Lung (tissue), 12 donors: ENCODE results near the gene HSPA6. TPM values are rescaled to one million over a fixed set of nuclear protein-coding genes. Genes with fewer than 3 reads are reported as not detected.

Experiments used
- ATAC-seq: fragments of 200-7000 bp; cut with Tn5 transposase; one replicate; pipeline ENCODE4 v1.9.1; 2020; ENCODE audit warnings: moderate number of reproducible peaks; ENCODE audit not compliant: insufficient read depth, low FRiP score
- DNase-seq, 3 donors: peaks; one replicate each; pipeline ENCODE4 v3.0.0-alpha.2; 2013 to 2017
- H3K27ac ChIP-seq, 2 donors: one replicate each; pipeline ENCODE4 v1.5.1; 2013; ENCODE audit warnings: mild to moderate bottlenecking in 2 of 2, moderate library complexity in 2 of 2, control low read depth in 1 of 2, inconsistent platforms in 1 of 2, low read depth in 1 of 2, low read length in 1 of 2
- H3K27me3 ChIP-seq, 3 donors: one replicate each; pipeline ENCODE4 v1.5.1; 2013; ENCODE audit warnings: low read length in 2 of 3; ENCODE audit not compliant: control insufficient read depth in 3 of 3, insufficient read depth in 3 of 3
- H3K36me3 ChIP-seq, 4 donors: one replicate each; pipeline ENCODE4 v1.5.1; 2013; ENCODE audit warnings: low read length in 4 of 4, mild to moderate bottlenecking in 1 of 4, moderate library complexity in 1 of 4; ENCODE audit not compliant: control insufficient read depth in 4 of 4, insufficient read depth in 4 of 4
- H3K4me1 ChIP-seq, 5 donors: one replicate each; pipeline ENCODE4 v1.5.1; 2013; ENCODE audit warnings: low read length in 5 of 5, mild to moderate bottlenecking in 2 of 5, moderate library complexity in 1 of 5; ENCODE audit not compliant: control insufficient read depth in 5 of 5, insufficient read depth in 5 of 5
- H3K4me3 ChIP-seq: one replicate; pipeline ENCODE4 v1.5.1; 2013; ENCODE audit warnings: mild to moderate bottlenecking, control low read depth, moderate library complexity
- H3K9ac ChIP-seq, 2 donors: one replicate each; pipeline ENCODE4 v1.5.1; 2013; ENCODE audit warnings: low read length in 2 of 2, control low read depth in 1 of 2; ENCODE audit not compliant: insufficient read depth in 1 of 2
- H3K9me3 ChIP-seq, 4 donors: one replicate each; pipeline ENCODE4 v1.5.1; 2013; ENCODE audit warnings: low read length in 3 of 4, mild to moderate bottlenecking in 1 of 4, moderate library complexity in 1 of 4; ENCODE audit not compliant: control insufficient read depth in 4 of 4, insufficient read depth in 3 of 4
- WGBS, 2 donors: extraction: QIAGEN DNeasy Blood & Tissue Kit; methylation state at CpG; one replicate each; pipeline ENCODE4 v1.1.7; 2013; 5-methylcytosine and 5-hydroxymethylcytosine counted together
- polyA plus RNA-seq, 2 donors: library from polyadenylated mRNA; stranded (reverse); fragments of 200-250 nt; gene quantifications; one replicate each; pipeline ENCODE4 v1.2.1, GENCODE V29; 2013
- total RNA-seq, 2 donors: library from RNA; depleted of rRNA in 1 of 2; stranded (reverse); fragments of >200 nt in 1 of 2; gene quantifications; one replicate each; pipeline ENCODE4 v1.2.1, GENCODE V29; 2014 to 2021
- TF ChIP-seq, protein P1 (sequence below): IDR thresholded peaks from 2 replicates; pipeline ENCODE4 v1.5.1; 2012; ENCODE audit warnings: mild to moderate bottlenecking; ENCODE audit errors: control extremely low read depth, extremely low read depth
- donor health status: control.
- donor health status: control.
- donor health status: Bipolar disorder and iron deficiency.
- donor health status: healthy.
- donor health status: DM: yes; HTN: yes; CAD: no.

Gene HSPA6
- total and polyA plus RNA-seq, 4 donors = 11.7 to 42.5 (median 25.2) TPM

DNA sequence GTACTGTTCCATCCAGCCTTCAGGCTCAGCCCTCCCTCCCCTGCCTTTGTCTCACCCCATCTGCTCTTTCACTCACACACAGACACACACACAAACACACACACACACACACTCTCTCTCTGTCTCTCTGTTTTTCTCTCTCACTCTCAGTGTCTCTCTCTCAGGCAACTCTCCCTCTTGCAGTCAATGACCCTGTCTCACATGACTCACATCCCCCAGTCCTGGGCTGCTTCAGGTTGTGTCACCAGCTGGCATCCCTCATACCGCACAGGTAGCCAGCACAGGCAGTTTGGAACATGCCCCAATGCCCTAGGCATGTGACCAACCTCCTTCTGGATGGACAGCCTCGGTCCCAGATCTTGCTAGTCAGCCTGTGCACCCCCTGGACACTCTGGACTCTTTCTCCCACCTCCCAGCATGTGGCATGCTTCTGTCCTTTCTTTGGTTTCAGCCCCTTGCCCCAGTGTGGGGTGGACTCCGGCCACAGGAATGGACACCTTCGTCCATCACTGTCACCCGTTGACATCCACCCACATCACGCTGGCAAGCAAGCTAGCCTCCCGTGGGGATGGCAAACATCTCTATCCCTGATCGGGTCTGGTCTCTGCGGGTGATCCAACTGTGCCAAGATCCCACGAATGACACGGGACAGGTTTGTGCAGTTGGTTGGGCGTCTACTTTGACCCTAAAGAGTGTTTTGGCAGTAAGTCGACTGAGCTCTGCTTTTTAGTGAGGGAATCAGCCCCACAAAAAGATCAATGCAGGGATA, 42.5 kb upstream of the HSPA6 start:
- WGBS, 2 donors = 78 to 87% methylated on average over 13 of the region's 13 CpGs
- H3K4me1 ChIP-seq = no peaks in the 10 kb centered on the region
- ATAC-seq (no peak), DNase-seq (no peak)
- no peak overlapping the region for H3K4me3 ChIP-seq
- peaks cover 4 to 24% (median 8%) of the 10 kb centered on the region in 3 donors for H3K27me3 ChIP-seq
- H3K27ac ChIP-seq = no peak overlapping the region
- H3K9me3 ChIP-seq = no peaks in the 10 kb centered on the region
- TF ChIP-seq, protein P1, sequence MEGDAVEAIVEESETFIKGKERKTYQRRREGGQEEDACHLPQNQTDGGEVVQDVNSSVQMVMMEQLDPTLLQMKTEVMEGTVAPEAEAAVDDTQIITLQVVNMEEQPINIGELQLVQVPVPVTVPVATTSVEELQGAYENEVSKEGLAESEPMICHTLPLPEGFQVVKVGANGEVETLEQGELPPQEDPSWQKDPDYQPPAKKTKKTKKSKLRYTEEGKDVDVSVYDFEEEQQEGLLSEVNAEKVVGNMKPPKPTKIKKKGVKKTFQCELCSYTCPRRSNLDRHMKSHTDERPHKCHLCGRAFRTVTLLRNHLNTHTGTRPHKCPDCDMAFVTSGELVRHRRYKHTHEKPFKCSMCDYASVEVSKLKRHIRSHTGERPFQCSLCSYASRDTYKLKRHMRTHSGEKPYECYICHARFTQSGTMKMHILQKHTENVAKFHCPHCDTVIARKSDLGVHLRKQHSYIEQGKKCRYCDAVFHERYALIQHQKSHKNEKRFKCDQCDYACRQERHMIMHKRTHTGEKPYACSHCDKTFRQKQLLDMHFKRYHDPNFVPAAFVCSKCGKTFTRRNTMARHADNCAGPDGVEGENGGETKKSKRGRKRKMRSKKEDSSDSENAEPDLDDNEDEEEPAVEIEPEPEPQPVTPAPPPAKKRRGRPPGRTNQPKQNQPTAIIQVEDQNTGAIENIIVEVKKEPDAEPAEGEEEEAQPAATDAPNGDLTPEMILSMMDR = no peak
- H3K36me3 ChIP-seq = no peaks in the 10 kb centered on the region
- H3K9ac ChIP-seq = no peak overlapping the region

DNA sequence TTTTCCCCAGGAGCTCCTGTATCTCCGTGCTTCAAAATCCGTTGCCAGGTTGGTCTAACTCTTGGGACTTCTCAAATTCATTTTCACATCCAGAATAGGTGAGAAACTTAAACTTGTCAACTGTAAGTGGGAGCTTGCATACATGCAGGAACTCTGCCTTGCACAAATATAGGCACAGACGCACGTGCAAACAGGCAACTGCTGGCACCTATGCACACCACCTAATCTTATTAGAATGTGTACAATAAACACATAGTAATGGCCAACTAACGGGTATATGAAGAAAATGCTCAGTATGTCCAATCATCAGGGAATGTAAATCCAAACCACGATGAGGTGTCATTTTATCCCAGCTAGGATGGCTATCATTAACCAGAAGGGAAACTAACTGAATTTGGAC, 41.7 kb upstream of the HSPA6 start:
- H3K27me3 ChIP-seq = peaks cover 4 to 23% (median 8%) of the 10 kb centered on the region in 3 donors
- WGBS, 2 donors = 80 to 85% methylated on average over 6 of the region's 6 CpGs
- H3K9me3 ChIP-seq = no peaks in the 10 kb centered on the region
- DNase-seq (no peak), ATAC-seq (no peak)
- H3K36me3 ChIP-seq = no peaks in the 10 kb centered on the region
- TF ChIP-seq, protein P1 = no peak
- no peak overlapping the region for H3K4me3 ChIP-seq
- H3K4me1 ChIP-seq = no peaks in the 10 kb centered on the region
- H3K27ac ChIP-seq = no peak overlapping the region
- no peak overlapping the region for H3K9ac ChIP-seq

DNA sequence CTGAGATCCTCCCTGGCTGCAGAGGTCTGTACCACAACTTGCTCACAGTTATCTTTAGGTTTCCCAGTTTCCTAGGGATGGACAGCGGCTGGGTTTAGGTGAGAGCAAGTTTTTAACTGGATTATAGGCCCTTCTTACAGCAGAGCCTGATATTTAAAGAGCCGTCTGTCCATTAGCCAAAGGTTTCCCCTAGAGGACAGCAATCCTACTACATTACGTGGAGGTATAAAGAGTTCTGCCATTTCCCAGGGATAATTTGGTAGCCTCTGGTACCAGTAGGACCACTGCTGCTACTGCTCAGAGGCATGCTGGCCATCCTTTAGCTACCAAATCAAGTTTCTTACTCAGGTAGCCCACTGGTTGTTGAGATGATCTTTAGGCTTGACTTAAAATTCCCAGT, 41.0 kb upstream of the HSPA6 start:
- H3K4me1 ChIP-seq = no peaks in the 10 kb centered on the region
- H3K27me3 ChIP-seq = peaks cover 4 to 20% (median 8%) of the 10 kb centered on the region in 3 donors
- no peak overlapping the region for H3K27ac ChIP-seq
- H3K4me3 ChIP-seq = no peak overlapping the region
- TF ChIP-seq, protein P1 = no peak
- H3K9ac ChIP-seq = no peak overlapping the region
- ATAC-seq (no peak), DNase-seq (no peak)
- 86 to 87% methylated on average over 3 of the region's 3 CpGs for WGBS, 2 donors
- H3K36me3 ChIP-seq = no peaks in the 10 kb centered on the region
- no peaks in the 10 kb centered on the region for H3K9me3 ChIP-seq
